HG03565 (cell line): Measurements from ENCODE around the gene WIZ.

Source experiments
- ATAC-seq: cut with Tn5 transposase; IDR thresholded peaks from one replicate; pipeline ENCODE4 v1.9.1; 2021; ENCODE audit warnings: mild to moderate bottlenecking, moderate library complexity; ENCODE audit not compliant: unreplicated experiment

WIZ gene

DNA sequence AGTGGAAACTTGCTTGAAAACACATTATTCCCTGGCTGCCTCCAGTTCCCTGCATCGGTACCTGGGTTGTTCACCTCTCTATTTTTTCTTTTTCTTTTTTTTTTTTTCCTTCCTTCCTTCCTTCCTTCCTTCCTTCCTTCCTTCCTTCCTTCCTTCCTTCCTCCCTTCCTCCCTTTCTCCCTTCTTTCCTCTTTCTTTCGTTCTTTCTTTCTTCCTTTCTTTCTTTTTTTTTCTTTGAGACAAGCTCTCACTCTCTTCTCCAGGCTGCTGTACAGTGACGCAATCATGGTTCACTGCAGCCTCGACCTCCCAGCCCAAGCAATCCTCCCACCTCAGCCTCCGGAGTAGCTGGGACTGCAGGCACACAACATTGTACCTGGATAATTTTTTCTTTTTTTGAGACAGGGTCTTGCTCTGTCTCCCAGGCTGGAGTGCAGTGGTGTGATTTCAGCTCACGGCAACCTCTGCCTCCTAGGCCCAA is 18.0 kb upstream of the WIZ start:
- ATAC-seq: no peak

DNA sequence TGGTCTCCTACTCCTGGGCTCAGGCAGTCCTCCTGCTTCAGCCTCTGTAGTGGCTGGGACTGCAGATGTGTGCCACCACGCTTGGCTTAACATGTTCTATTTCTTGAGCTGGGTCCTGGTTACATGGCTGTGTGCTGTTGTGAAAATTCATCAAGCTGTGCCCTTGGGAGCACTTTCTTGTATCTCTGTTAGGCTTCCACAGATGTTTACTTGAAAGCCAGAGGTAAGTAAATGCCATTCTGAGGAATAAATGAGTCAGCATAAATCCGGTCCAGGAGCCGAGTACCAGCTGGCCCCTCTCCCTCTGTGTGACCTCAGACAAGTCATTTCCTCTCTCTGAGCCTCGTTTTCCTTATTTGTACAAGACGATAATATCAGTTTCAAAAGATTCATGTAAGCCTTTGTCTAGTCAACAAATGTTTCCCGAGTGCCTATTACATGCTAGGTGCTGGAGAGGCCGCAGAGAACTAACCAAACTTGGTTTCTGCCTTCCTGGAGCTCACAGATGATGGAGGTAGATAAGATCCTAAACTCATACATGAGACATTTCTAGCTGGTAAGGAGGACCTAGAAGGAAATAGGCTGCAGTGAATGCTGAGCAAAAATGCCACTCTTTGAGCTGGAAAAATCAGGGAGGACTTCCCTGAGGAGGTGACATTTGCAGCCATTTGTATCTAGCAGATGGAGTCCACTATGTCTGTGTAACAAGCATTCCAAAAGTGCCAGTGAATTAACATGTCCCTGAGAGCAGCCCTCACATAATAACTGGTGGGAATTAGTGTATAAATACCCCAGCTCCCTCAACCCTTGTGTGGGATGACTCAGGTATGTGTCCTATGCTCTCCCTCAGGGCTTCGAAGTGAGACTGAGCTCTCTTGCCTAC is 17.3 kb upstream of the WIZ start:
- ATAC-seq: peak; percentile 53

DNA sequence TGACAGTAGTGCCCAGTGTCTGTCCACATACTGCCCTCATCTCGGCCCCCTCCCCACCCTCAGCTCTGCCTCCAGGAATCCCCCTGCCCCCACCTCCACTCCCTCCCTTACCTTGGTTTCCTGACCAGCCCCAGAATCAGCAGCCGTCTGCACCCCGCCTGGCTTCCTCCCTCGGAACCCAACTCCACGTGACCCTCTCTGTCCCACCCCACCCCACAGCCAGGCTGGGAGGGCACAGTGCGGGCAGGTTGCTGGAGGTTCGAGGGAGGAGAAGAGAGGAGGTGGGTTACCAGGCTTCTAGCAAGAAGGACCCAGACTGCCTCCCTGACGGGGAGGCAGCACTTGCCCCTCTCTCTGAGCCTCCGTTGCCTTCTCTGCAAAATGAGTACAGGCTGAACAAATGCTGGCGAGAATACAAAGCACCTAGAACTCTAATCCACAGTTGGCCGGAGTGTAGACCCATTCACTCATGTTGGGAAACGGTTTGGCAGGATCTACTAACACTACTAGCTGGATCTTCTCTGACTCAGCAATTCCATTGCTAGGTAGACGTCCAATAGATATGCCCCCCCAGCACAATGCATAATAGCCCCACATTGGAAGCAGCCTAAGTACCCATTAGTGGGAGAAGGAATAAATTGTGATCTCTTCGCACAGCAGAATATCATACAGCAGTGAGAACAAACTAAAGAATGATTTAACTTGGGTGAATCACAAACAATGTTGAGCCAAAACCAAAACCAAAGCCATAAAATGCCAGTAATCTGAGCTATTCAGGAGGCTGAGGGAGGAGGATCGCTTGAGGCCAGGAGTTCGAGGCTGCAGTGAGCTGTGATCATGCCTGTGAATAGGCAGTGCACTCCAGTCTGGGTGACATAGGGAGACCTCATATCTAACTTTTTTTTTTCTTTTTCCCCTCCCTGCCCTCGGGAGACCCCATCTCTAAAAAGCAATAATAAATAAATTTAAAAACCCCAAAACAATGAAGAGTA is 14.9 kb upstream of the WIZ start, which contains the start of gene RASAL3:
RASAL3 (minus strand) TSS at position 151 of the 992 bp plus-strand sequence. CDS start 186 bp downstream, outside the sequence.
- no peak for ATAC-seq

DNA sequence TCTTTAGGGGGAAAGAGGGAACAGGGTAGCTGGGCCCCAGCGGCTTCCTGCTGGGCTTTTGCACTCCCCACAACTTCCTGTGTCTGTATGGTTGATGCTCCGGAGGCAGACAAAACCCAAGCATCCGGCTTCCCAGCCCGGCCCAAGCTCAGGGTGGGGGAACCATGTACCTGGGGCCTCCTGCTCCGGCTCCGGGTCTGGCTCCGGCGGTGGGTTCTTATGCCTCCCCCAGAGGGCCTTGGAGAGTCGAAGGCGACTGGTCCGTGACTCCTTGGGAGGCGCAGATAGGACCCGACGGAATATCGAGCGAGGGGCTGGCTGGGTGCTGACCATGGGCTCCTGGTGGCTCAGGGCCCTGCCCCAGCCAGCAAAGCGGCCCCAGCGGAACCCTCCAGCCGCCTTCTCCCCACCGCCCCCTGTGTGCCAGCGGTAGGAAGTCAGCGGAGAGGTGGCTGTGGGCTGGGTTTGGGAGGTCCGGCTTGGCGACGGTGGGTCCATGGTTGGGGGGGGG is 14.2 kb upstream of the WIZ start:
- ATAC-seq: no peak

DNA sequence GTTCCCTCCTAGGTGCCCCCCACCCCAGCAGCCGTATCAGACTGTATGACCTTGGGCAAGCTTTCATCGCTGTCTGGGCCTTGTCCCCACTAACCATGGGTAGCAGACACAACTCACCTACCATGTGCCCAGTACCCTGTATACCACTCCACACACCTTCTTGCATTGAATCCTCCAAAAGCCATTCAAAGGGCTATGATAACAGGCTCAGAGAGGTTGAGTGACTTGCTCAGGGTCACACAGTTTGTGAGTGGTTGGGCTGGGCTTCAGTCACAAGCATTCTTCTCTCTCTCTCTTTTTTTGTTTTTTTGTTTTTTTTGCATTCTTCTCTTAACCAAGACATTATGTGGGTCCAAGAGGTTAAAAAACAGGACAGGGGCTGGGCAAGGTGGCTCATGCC is 11.9 kb upstream of the WIZ start:
- ATAC-seq: no peak

DNA sequence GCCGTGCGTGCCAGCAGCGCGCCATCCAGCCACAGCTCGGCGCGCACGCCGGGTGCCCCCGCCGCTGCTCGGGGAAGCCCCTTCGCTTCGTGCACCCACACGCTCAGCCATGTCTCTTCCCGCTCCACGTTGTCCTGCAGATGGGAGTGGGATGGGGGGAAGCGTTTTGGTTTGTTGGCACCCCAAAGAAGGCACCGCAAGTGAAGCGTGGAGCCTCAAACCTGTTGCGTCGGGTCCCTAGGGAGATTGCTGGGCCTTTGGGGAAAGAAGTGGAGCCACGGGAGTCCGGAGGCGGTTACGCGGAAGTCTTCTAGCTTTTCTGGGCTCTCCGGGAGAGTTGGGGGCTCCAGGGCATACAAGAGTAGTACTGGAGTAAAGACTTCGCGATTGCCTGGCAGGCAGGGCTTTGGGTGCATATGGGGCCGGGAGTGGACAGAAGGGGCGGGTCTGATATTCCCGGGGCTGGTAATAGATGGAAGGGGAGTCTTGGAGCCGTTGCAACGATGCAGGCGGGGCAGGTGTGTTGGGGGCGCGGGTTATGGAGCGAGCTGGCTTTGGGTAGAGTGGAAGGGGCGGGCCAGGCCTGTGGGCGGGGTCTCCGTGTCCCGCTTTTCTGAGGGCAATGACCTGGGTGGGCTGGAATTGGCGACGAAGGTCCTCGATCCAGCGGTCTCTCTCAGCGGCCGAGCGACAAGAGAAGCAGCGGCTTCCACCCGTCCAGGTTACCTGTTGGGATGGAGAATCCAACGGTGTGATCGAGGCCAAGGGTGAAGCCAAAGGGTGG is 8.1 kb upstream of the WIZ start:
- no peak for ATAC-seq

DNA sequence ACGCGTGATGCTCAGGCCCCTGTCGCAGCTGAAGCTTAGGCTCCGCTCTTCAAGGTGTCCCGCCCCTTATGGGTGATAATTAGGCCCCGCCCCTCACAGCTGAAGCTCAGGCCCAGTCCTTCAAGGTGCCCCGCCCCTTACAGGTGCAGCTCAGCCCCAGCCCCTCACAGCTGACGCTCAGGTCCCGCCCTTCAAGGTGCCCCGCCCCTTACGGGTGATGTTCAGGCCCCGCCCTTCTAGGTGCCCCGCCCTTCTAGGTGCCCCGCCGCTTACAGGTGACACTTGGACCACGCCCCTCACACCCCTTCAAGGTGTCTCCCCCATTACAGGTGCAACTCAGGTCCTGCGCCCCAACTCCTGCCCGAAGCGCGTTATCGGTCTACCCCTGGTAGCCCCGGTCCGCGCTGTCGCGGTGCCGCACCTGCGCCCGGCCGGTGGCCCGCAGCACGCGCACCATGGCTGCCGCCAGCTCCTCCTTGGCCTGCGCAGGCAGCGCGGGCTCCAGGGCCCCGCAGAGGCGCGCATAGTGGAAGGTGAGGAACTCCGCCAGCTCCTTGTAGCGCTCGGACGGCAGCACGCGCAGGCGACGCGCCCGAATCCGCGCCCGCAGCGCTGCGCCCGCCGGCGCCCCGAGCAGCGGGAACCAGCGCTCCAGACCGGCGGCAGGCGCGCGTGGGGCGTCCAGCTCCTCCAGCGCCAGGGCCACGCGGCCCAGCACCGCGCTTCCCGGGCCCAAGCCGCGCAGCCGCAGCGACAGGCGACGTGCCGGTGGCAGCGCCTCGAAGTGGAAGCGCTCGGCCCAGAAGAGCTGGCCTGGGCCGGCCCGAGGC is 7.3 kb upstream of the WIZ start:
- no peak for ATAC-seq

DNA sequence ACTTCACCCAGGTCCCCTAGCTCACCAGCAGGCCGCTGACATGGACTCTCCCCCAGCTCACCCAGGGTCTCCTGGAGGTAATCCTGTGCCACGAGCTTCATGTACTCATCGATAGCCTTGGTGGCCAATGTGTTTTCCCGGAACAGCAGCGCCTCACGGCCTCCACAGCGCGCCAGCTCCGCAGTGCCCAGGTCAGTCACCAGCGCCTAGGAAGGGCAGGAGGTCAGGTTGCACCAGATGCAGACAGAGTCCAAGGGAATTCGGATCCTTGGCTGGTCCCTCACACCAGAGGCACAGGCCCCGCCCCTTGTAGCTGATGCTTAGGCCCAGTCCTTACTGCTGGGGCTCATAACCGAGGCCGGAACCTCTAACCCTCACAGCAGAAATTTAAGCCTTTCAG is 6.7 kb upstream of the WIZ start:
- no peak for ATAC-seq

DNA sequence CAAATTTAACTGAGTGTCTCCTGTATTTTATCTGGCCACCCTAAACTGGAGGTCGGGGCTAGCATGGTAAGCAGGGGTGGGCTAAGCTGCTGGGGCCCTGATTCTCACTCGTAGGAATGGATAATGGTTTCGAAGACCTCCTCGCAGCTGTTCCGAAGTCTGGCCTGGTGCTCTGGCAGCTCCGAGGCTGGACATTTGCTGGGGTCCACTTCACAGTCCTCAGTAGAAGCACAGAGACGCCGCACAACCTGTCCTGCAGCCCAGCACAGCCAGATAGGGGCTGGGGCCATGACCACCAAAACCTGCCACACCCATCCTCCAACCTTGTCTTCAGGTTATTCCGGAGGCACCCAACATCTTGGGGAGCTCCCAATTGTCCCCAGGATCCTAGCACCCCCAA is 6.2 kb upstream of the WIZ start:
- ATAC-seq: no peak

DNA sequence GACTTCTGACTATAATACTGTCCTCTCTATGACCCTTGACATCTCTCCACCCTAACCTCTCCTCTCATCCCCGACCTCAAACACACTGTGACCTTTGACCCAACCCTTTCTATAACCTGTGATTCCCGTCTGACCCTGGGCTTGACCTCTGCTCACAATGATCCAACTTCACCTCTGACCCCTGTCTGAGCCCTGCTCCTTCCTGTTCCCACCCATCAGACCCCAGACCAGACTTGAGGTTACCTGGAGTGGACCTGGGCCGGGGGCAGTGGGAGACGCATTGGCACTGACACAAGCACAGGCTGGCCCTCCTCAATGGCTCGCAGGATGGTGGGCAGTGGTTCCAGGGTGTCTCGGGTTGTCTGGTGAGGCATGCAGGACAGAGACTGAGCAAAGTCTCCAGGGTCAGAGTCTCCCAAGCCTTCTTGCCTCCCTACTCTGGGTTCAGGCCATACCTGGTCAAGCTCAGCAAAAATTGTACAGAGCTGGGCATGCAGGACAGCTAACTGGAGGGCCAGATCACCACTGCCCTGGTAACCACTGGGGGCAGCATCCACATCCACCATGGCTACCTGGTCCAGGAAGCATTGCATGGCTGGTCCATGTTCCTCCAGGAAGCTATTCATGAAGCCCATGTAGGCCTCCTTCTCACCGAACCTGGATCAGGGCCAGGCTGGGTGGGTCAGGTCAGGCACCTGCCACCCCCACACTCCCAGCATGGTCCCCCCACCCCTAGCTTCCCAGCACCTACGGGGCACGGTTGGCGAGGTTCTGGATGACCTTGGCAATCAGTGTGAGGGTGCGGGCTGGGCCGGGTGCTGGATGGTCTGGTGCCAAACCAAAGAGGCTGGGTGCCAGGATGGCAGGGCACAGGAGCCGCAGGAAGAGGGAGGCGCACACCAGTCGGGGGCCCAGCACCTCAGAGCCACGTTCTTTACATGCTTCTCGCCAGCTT is 4.4 kb upstream of the WIZ start:
- ATAC-seq: no peak

DNA sequence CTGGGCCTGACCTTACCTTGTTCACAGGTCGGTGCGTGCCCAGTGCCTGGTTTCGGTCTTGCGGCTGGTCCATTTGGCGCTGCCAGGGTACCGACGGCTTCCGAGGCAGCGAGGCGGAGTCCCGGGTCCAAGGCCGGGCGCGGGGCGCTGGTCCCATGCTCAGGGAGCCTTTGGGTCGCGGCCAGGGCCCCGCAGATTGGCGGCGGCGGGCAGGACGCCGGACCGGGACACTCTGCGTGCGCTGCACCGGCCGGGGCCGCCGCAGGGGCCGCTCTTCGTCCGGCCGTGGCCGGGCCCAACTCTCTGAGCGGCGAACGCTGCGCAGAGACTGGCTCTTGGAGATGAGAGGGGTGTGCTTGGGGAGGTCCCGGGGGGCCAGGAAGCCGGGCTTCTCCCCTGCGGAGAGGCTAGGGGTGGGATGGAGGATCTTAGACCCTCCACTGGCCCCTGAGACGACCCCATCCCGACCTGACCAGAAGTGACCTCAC is 3.4 kb upstream of the WIZ start:
- no peak for ATAC-seq

DNA sequence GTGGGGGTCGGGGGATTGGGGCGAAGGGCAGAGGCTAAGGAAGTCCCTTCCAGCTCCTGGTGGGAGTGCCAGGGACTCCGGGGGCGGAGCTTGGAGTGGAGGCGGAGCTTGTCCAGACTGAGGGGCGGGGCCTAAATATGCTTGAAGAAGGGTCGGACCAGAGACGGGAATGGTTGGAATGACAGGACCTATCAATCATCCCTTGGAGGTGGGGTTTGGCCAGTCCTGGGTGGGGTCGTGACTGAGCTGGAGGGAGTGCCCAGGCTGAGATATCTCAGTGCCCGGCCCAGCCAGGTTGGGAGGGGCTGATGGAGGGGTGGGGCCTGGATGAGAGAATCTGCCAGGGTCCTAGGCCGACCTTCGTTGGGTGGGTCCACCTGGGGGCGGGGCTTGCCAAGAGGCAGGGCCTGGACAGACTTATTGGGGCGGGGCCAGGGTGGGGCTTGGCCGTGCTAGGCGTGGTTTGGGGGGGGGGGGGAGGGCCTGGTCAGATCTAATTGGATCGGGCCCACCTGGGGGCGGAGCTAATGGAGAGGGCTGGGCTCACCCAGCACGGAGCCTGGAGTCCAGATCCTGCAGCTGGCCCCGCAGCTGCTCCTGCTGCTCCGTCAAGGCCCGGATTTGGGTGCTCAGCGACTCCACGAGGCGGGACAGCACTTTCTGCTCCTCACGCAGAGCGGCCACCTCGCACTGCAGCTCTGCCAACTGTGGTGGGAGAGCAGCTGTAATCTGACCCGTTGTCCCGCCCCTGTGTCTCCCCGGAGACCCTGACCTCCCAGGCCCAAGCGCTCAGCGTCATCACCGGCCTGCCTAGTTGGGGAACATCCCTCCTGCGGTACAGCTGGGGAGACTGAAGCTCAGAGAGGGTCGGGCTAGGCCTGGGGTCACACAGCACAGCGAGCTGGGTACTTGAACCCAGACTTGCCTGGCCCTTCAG is 2.6 kb upstream of the WIZ start:
- ATAC-seq: no peak

DNA sequence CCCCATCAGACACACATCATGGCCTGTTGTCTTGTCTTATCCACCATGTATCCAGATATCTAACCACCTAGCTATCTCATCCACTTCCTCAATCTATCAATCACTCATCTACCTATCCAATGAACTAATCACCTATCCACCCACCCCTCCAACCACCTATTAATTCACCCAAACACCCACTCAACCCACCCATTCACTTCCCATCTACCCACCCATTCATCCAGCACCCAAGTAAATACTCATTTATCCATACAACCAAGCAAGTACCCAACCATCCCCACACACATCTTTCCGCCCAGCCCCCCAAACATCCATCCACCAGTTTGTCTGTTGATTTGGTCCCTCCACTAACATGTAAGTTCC is 753 bp upstream of the WIZ start:
- ATAC-seq: no peak

DNA sequence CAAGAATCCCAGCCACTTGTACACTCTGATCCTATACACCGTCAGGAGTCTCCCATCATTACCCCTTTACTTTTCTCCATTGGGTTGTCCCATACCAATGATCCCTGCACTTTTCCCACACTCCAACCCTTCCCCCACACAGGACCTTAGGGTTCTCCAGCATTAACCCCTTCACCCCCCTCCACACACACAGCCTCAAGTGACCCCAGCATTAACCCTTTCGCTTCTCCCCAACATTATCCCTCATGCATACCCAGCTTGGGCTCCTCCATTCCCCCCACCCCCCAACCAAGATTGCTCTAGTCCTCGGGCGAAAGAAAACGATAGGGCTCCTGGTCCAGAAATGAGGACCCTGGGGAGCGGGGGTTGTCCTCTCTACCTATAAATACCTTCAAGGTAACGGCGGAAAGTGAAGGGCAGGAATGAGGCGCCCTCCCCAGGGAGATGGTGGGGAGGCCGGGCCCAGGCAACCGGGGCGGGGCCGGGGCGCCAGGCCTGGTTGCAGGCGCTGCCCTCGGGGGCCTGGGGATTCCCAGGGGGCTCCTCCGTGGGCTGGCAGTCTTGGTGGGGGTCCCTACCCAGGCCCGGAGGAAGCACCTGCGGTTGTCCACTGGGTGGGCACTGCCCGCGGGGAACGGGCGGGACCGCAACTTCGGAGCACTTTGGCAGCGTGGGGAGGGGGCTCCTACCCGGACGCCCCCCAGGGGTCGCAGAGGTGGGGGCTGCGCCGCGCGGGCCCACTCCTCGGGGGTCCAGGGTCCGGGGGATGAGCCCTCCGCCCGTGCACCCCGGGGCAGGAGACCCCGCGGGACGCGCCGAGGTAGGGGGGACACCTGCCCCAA is 757 bp downstream of the WIZ start:
- ATAC-seq: no peak

DNA sequence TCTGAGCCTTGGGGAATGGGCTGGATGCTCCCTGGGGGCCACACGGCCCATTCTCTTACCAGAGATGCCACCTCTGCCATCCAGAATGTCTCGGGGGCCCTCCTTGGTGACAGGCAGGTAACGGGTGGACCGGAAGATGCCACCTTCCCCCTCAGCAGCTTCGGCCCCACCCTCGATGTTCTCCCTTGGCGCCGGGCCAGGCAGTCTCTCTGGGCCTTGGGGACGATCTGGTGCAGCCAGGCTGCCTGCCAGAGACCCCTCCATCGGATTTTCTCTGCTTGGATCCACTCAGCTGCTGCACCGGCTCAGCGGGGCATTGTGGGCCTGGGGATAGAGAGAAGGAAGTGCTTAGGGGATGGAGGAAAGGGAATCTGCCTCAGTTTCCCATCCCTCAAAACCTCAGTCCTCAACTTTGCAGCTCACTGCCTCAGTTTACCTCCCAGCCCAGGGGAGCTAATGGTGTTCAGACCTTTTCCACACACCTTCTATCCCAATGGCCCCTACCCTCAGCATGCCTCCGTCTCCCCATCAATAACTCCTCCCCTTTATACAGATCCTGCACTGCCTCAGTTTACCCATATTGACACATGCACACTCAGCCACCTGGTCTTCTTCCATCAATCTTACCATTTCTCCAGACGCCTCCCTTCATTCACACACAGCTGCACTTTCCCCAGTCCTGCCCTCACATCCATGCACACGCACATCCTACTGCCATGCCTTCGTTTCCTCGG is 1.5 kb downstream of the WIZ start:
- no peak for ATAC-seq

DNA sequence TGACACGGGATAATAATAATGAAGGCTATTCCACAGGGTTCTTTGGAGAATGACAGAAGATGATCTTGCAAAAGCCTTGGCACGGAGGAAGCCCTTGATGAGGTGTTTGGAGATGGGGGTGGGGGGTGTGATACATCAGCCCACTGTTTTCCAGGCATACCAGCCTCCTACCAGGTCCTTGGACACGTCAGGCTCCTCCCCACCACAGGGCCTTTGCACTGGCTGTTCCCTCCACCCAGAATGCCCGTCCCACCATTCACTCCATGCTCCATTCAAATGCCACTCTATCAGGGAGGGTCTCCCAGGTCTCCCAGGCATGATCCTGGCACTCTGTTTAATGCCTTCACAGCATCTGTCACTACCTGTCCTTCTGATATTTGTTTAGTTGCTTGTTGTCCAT is 2.7 kb downstream of the WIZ start:
- ATAC-seq: no peak
